ENCODE data around the gene SOCS7.

GRCh38 chr17:38444151-38444550 is 92.5 kb downstream of the SOCS7 start:
- no peak for TF ChIP-seq GATA2 (IDR thresholded peaks at IDR 0.05; ENCODE audit: low read depth, low read length)
- TF ChIP-seq GATA3 (IDR thresholded peaks at IDR 0.05; ENCODE audit: low read depth, low read length): no peak

Data from SH-SY5Y (cell line).